HCT116 (cell line): ENCODE measurements around the gene GNB1L. TPM values are rescaled to one million over a fixed set of nuclear protein-coding genes. Genes with fewer than 3 reads are reported as not detected.

Source experiments
- ATAC-seq: fragments of 200-7000 bp; cut with Tn5 transposase; 2 replicates; pipeline ENCODE4 v1.9.1; 2020; ENCODE audit warnings: mild to moderate bottlenecking, moderate library complexity
- BruUV-seq: library from RNA; stranded (reverse); fragments of 400-500 nt; replicated peaks from 2 replicates; lab custom pipeline; 2021; lab: Mats Ljungman, UMichigan
- CTCF ChIA-PET: fragments of 300-600 bp; sonication (Branson Sonifier 250); formaldehyde crosslinking; loops from one replicate; lab custom pipeline; 2021; ENCODE audit warnings: antibody characterized with exemption; lab: Charles Lee
- POLR2A ChIA-PET: fragments of 300-600, 350-600 bp; sonication (Branson Sonifier 250); formaldehyde crosslinking; loops from one replicate; lab custom pipeline; 2021; ENCODE audit warnings: antibody characterized with exemption; lab: Charles Lee
- RAD21 ChIA-PET, 2 experiments: fragments of 300-600 bp; sonication (Branson Sonifier 250); formaldehyde crosslinking; loops; one replicate each; lab custom pipeline; 2023; ENCODE audit warnings: low total read pairs in 2 of 2; ENCODE audit not compliant: uncharacterized antibody in 2 of 2, unreplicated experiment in 2 of 2, low non-redundant PET in 1 of 2; lab: Charles Lee
- DNase-seq: peaks from one replicate; pipeline ENCODE4 v3.0.0-alpha.2; 2010; ENCODE audit warnings: low read depth, low spot score
- H2AFZ ChIP-seq: fragments of 200-600 bp; shearing (Covaris generic), sonication (generic); 2 replicates; pipeline ENCODE4 v1.6.1; 2017; ENCODE audit warnings: low read depth, mixed run types, mixed read lengths, antibody characterized with exemption, low read length; ENCODE audit not compliant: poor library complexity, severe bottlenecking
- H3K27ac ChIP-seq: 2 replicates; pipeline ENCODE4 v1.5.1; 2012; ENCODE audit warnings: low read depth, low read length
- H3K27me3 ChIP-seq: fragments of 200-600 bp; sonication (generic); 2 replicates; pipeline ENCODE4 v1.6.1; 2016; ENCODE audit warnings: mixed run types, low read length, mixed read lengths; ENCODE audit not compliant: insufficient read depth
- H3K36me3 ChIP-seq, 2 experiments: fragments of 200-500 bp in 1 of 2; fragments of 200-600 bp in 1 of 2; sonication (Bioruptor generic) in 1 of 2; sonication (generic) in 1 of 2; 2 replicates each; pipeline versions ENCODE4 v1.5.1 to v1.6.1; 2014 to 2016; ENCODE audit warnings: low read length in 2 of 2, inconsistent platforms in 1 of 2, mixed read lengths in 1 of 2, mixed run types in 1 of 2; ENCODE audit not compliant: insufficient read depth in 2 of 2, control insufficient read depth in 1 of 2
- H3K4me1 ChIP-seq, 2 experiments: fragments of 200-600 bp in 1 of 2; sonication (generic) in 1 of 2; 2 replicates each; pipeline versions ENCODE4 v1.5.1 to v1.6.1; 2012 to 2017; ENCODE audit warnings: low read length in 2 of 2, inconsistent platforms in 1 of 2, mild to moderate bottlenecking in 1 of 2, mixed read lengths in 1 of 2, mixed run types in 1 of 2, moderate library complexity in 1 of 2; ENCODE audit not compliant: insufficient read depth in 2 of 2, control insufficient read depth in 1 of 2
- H3K4me2 ChIP-seq: fragments of 200-600 bp; sonication (generic); 2 replicates; pipeline ENCODE4 v1.6.1; 2017; ENCODE audit warnings: mixed run types, low read length, mixed read lengths
- H3K4me3 ChIP-seq, 2 experiments: fragments of 200-600 bp in 1 of 2; sonication (generic) in 1 of 2; replicated peaks in 1 of 2; 2 replicates each; pipeline ENCODE4 v1.5.1; 2011 to 2016; ENCODE audit warnings: low read length in 2 of 2, control low read depth in 1 of 2, low read depth in 1 of 2, mild to moderate bottlenecking in 1 of 2, mixed read lengths in 1 of 2, mixed run types in 1 of 2
- H3K79me2 ChIP-seq: fragments of 200-600 bp; sonication (generic); 2 replicates; pipeline ENCODE4 v1.6.1; 2017; ENCODE audit warnings: mild to moderate bottlenecking, mixed run types, low read length, moderate library complexity, mixed read lengths; ENCODE audit not compliant: insufficient read depth
- H3K9ac ChIP-seq: fragments of 200-600 bp; sonication (generic); 2 replicates; pipeline ENCODE4 v1.6.1; 2016; ENCODE audit warnings: low read length, mixed read lengths
- H3K9me2 ChIP-seq: fragments of 200-600 bp; sonication (generic), shearing (Covaris generic); 2 replicates; pipeline ENCODE4 v1.6.1; 2017; ENCODE audit warnings: mixed run types, mild to moderate bottlenecking, moderate library complexity; ENCODE audit not compliant: insufficient read depth
- H3K9me3 ChIP-seq, 2 experiments: fragments of 200-500 bp in 1 of 2; fragments of 200-600 bp in 1 of 2; sonication (Bioruptor generic) in 1 of 2; sonication (generic) in 1 of 2; 2 replicates each; pipeline ENCODE4 v1.6.1; 2014 to 2017; ENCODE audit warnings: low read length in 2 of 2, mixed read lengths in 2 of 2, inconsistent platforms in 1 of 2, low read depth in 1 of 2, mild to moderate bottlenecking in 1 of 2, mixed run types in 1 of 2, moderate library complexity in 1 of 2; ENCODE audit not compliant: control insufficient read depth in 1 of 2, insufficient read depth in 1 of 2
- H4K20me1 ChIP-seq: fragments of 200-600 bp; sonication (generic), shearing (Covaris generic); 2 replicates; pipeline ENCODE4 v1.6.1; 2017; ENCODE audit warnings: mixed run types, mild to moderate bottlenecking, moderate library complexity; ENCODE audit not compliant: insufficient read depth
- CTCF ChIP-seq, 3 experiments: fragments of 200-600 bp in 1 of 3; sonication (generic) in 1 of 3; IDR thresholded peaks in 2 of 3; conservative IDR thresholded peaks in 1 of 3; 2 replicates each; pipeline ENCODE4 v1.5.1; 2012 to 2017; ENCODE audit warnings: low read depth in 2 of 3, low read length in 2 of 3, antibody characterized with exemption in 1 of 3, borderline replicate concordance in 1 of 3, control low read depth in 1 of 3, mild to moderate bottlenecking in 1 of 3, mixed read lengths in 1 of 3, mixed run types in 1 of 3, moderate library complexity in 1 of 3; ENCODE audit not compliant: insufficient read depth in 1 of 3
- FOSL1 ChIP-seq: IDR thresholded peaks from 2 replicates; pipeline ENCODE4 v1.6.1; 2012; ENCODE audit warnings: low read depth
- REST ChIP-seq: IDR thresholded peaks from 2 replicates; pipeline ENCODE4 v1.6.1; 2012; ENCODE audit warnings: low read depth
- SIN3A ChIP-seq: IDR thresholded peaks from 2 replicates; pipeline ENCODE4 v1.6.1; 2012; ENCODE audit warnings: low read depth
- SRF ChIP-seq: IDR thresholded peaks from 2 replicates; pipeline ENCODE4 v1.6.1; 2012; ENCODE audit warnings: low read depth
- ZFX ChIP-seq: fragments of 450-650 bp; IDR thresholded peaks from 2 replicates; pipeline ENCODE4 v1.6.1; 2017
- ZNF274 ChIP-seq: fragments of 200-500 bp; sonication (Bioruptor generic); IDR thresholded peaks from 2 replicates; pipeline ENCODE4 v1.6.1; 2014; ENCODE audit warnings: mild to moderate bottlenecking, low read depth, low read length, inconsistent platforms
- intact Hi-C: fragments of 100-400 bp; cut with micrococcal nuclease; formaldehyde crosslinking; loops from 2 replicates; pipeline ENCODE4 v1.10.0; 2022
- total RNA-seq: library from RNA; stranded (reverse); gene quantifications from one replicate; pipeline ENCODE4 v1.2.1, GENCODE V29; 2021; ENCODE audit not compliant: unreplicated experiment

GNB1L gene
- total RNA-seq, 1 experiment from 2014 or later = 12.1 TPM

- no peak overlapping the region for H3K4me3 ChIP-seq
- CTCF ChIA-PET = interaction anchor here (3.1 kb wide), 1 partner anchor 28 kb away, joined by 14 read pairs; no protein-coding TSS in a partner anchor
- H3K27me3 ChIP-seq = no peaks in the 10 kb centered on the region
- BruUV-seq = no TSS peak
- ATAC-seq = no peak
- TF ChIP-seq ZFX (no peak), FOSL1 (no peak), SIN3A (no peak), ZNF274 (no peak), CTCF (IDR thresholded peaks at IDR 0.05 in 2 of 3, conservative IDR thresholded peaks at IDR 0.05 in 1 of 3; ENCODE audit: borderline replicate concordance in 1 of 3, insufficient read depth in 1 of 3, low read depth in 2 of 3, low read length in 2 of 3) (no peak), SRF (no peak), REST (no peak)
- intact Hi-C loops = no loop called here
- H4K20me1 ChIP-seq = no peaks in the 10 kb centered on the region
- no peak for DNase-seq
- H3K9me3 ChIP-seq = no peaks in the 10 kb centered on the region
- no peaks in the 10 kb centered on the region for H3K36me3 ChIP-seq
- H3K79me2 ChIP-seq = no peaks in the 10 kb centered on the region
- POLR2A ChIA-PET = no interaction called here
- peaks cover 4 to 16% of the 10 kb centered on the region in 2 experiments; a peak in 3 of 4 replicates for H3K4me1 ChIP-seq
- no peak overlapping the region for H3K9ac ChIP-seq
- H3K27ac ChIP-seq = no peak overlapping the region
- no peak overlapping the region for H3K4me2 ChIP-seq
- no peaks in the 10 kb centered on the region for H3K9me2 ChIP-seq
- H2AFZ ChIP-seq = no peak overlapping the region
- RAD21 ChIA-PET = no interaction called here
Measured at GRCh38 chr22:19758896-19759426, 95.7 kb downstream of the GNB1L start.
